Activated CD4-positive, alpha-beta T cell treated with anti-CD3 and anti-CD28 coated beads, Interleukin-2, amount 50 U/mL, for 24 hours (primary cell): ENCODE data around the gene OXCT2.
"Not testable (repeated sequence)": the region's sequence is repeated elsewhere in the genome, so short reads cannot be mapped to it uniquely, and the experiment has no call there.

ENCODE experiments used
- DNase-seq, 2 donors: peaks; one replicate each; pipeline ENCODE4 v3.0.0-alpha.2; 2020; ENCODE audit warnings: low read depth in 1 of 2, low spot score in 1 of 2

Gene OXCT2

DNA sequence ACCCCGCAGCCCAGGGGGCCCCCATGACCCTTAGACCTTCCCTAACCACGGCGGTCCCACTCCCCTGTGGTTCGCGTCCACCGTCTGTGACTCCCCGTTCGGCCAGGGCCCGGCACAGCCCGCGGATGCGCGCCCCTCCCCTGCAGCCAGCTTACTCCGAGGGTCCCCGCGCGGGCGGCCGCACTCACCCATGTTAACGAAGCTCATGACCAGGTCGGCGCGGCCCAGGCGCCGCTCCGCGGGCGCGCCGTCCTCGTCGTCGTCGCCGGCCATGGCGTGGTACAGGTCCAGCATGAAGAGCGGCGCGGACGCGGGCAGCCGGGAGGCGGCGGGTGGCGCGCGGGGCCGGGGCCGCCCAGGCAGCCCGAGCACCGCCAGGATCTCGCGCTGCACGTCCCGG is 16.8 kb upstream of the OXCT2 start:
- not testable (repeated sequence) for DNase-seq

DNA sequence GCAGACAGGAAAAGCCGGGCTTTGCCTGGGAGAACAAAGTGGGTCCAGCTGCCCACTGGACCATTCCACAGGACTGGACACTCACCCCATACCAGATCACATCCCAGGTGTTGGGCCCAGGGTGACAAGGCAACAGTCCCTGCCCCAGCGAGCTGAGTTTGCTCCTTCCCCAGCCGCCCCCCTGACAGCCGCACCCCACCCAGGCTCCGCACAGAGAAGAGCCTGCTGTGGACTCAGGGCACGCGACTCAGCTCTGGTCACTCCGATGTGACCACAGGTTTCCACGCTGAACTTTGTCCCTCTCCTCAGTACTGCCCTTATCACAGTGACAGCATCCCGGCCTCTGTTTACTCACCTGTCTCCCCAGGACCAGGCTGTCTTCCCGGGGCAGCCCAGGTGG is 16.3 kb upstream of the OXCT2 start:
- DNase-seq: no peak

DNA sequence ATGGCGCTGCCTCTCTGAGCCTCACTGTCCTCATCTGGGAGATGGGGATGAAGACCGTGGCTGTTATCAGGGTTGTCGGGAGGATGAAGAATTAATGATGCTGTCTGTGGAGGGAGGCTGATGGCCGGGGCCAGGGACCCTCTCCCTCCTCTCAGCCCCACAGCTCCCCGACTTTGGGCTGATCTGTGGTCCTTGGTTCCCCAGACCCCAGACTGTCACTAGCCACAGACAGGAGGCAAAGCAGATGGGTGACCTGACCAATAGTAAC is 15.9 kb upstream of the OXCT2 start:
- DNase-seq: not testable (repeated sequence)

DNA sequence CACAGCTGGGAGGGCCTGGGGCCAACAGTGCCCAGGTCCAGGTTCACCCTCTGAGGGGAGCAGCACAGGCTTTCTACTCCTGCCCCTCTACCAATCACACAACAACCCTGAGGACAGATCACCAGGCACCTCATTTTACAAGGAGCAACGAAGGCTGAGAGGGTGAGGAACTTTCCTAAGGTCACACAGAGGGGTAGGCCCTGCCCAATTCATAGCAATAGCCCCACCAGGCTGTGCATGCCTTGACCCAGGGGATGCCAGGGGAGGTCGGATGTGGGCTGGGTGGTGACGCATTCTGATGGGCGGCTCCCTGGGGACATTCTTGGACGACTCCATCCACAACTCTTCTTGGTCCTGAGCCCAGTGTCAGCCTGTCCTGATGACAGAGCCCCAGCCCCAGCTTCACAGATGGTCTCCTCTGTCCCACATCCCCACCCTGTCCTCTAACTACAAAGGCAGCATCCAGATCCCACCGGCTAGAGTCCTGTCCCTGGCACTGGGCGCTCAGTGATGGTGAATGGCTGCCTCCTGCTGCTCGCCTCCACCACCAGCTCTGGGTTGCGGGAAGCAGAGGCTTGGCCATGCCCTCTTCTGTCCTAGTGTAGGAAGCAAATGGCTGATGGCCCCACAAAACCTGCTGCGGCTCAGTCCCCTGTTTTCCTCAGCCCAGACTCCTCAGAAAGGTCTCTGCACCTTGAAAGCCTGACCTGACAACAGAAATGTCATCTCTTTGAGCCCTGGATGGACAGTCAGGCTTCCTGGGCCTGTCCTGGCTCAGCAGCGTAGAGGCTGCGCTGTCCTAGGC is 15.4 kb upstream of the OXCT2 start:
- DNase-seq: not testable (repeated sequence)

GRCh38 chr1:39782685-39783084 is 11.5 kb upstream of the OXCT2 start:
- not testable (repeated sequence) for DNase-seq

DNA sequence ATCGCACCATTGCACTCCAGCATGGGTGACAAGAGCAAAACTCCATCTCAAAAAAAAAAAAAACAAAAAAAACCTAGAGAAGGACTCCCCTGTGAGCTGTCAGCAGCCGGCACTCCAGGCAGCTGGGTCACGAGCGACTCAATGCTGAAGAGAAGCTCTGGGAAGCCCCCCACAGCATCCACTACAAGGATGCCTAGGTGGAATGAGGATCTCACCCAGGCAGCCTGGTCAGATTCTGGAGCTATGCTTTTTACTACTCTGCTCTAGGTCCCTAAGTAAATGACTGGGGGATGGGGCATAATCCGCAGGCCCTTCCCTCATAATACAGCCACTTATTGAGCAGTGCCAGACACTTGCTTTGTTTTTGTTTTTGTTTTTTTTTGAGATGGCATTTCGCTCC is 11.0 kb upstream of the OXCT2 start:
- no peak for DNase-seq

DNA sequence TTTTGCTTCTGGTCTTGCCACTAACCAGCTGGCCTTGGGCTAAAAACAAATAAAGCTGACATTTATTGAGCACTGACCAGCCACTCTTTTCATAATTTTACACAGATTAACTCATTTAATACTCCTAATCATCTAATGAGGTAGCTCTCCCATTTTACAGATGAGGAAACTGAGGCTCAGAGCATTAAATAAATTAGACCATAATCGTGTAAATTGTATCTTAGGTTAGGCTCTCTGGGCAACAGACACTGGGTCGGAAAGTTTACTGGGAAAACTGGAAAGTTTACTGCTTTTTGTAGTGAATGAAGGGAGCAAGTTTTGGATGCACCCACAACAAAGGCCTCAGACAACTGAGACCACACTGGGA is 10.2 kb upstream of the OXCT2 start:
- DNase-seq: no peak

DNA sequence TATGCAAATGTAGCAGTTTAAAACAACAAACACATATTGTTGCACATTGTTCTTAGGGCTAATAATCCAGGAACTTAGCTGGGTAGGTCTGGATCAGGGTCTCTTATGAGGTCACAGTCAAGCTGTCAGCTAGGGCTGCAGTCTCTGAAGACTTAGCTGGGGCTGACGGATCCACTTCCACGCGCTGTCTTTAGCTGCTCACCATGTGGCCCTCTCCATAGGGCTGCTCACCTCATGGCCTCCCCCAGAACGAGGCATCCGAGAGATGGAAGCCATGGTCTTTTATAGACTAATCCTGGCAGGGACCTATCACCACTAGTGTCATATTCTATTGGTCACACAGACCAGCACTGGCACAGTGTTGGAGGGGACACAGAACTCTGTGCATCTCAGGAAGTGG is 8.7 kb upstream of the OXCT2 start:
- DNase-seq: no peak

GRCh38 chr1:39779137-39779536 is 8.0 kb upstream of the OXCT2 start:
- no peak for DNase-seq

DNA sequence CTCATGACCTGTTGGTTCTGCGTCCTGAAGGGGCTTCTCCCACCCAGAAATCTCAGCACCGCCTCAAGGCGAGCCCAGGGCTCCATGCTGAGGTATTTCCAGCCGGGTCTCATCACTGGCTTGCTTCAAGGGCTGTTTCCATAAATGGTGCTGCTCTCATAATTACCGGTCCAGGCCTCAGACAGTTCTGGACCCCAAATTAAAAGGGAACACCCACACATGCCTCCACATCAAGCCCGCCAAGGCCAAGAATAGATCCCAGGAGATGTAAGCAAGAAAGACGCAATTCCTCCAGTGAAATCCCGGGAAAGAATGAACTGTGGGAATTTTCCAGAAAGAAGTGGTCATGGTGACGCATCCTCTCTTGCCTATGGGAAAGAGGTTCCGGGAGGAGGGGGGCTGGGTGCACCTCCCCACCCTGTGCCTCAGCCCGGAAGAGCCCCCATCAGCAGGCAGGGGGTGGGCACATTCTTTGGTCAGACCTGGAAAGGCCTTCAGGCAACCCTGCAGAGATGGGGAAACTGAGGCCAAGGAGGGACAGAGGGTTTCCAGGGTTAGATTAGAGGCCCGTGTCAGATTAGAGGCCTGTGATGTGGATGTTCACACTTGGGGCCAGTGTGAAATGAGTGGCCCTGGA is 7.4 kb upstream of the OXCT2 start:
- DNase-seq: not testable (repeated sequence)

DNA sequence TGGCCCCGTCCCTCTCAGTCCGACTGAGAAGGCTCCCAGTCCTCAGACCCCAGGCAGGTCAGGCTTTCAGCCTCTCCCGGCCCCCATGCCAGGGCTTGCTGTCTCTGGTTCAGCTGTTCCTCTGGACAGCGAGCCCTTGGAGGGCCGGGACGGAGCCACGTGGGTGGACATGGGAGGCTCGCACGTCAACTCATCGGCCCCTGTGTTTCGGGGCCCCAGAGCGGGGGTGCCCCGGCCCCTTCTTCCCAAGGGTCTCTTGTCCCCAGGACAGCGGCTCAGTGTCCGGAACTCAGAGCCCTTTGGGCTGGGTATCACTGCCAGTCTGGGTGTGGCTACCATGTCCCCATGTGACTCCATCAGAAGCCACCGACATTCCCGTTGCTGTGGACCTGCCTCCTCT is 6.7 kb upstream of the OXCT2 start:
- not testable (repeated sequence) for DNase-seq

DNA sequence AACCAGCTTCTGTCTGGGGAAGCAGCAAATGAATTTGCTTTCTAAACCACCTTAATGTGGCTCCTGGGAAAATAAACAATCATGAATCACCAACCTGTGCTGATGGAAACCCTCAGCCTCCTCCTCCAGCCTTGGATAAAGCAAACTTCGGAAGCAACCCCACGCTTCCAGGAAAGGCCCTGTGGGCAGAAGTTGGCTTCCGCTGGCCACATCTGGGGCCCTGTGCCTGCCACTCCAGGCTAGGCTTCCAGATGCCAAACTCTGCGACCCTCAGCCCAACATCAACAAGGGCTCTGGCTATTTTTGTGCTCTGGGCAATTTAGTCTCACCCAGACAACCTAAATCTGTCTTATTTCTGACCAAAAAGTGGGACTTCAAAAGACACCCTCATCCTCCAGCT is 6.2 kb upstream of the OXCT2 start:
- DNase-seq: no peak

GRCh38 chr1:39776886-39777285 is 5.7 kb upstream of the OXCT2 start:
- no peak for DNase-seq

- no peak for DNase-seq
These were observed 5.2 kb upstream of the OXCT2 start for GRCh38 chr1:39776400-39776713.

DNA sequence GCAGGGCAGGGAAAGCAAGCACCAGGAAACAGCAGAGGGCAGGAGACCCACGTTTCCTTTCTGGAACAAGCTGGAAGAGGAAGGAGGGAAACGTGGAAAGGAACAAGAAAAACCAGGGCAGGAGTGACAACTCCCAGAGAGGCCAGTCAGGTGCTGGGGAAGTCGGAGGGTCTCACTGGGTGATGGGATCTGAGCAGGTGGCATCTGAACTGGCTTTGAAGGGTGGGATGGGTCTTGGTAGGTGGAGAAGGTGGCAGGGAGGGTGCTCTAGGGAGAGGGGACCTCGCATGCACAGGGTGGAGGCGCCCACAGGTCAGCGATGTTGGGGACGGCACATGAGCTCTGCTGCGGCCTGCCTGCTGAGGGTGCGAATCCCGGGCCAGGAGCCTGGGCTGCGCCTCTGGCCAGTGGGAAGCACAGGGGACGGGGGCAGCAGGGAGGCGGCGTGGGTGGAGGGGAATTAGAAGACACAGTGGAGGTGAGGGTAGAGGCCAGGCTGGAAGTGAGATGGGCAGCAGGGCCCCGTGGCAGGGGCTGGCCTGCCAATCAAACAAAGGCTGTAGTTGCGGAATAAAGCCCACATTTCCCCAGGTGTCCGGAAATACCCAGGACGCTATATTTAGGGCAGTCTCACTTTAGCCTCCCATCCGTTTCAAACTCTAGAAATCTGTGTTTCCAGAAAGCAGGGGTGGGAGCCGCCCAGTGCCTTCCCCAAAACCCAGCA is 4.7 kb upstream of the OXCT2 start:
- DNase-seq: not testable (repeated sequence)

DNA sequence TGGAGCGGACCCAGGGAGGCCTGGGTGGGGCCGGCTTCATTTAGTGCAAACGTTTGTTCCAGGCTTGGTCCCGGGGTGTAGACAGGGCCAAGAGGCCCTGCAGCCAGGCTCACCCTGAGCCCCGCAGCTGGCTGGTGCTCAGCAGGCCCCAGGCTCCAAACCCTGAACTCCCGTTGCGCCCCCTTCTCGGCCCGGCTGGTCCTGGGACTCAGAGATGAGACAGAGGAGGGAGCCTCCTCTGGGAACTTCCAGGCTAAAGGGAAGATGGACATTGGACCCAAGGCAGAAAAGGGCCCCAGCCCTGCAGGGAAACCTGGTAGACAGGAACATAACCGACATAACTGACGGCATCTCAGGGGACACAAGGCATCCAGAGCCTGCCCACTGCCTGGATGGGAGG is 4.0 kb upstream of the OXCT2 start:
- not testable (repeated sequence) for DNase-seq

GRCh38 chr1:39773369-39773979 is 2.3 kb upstream of the OXCT2 start:
- not testable (repeated sequence) for DNase-seq

DNA sequence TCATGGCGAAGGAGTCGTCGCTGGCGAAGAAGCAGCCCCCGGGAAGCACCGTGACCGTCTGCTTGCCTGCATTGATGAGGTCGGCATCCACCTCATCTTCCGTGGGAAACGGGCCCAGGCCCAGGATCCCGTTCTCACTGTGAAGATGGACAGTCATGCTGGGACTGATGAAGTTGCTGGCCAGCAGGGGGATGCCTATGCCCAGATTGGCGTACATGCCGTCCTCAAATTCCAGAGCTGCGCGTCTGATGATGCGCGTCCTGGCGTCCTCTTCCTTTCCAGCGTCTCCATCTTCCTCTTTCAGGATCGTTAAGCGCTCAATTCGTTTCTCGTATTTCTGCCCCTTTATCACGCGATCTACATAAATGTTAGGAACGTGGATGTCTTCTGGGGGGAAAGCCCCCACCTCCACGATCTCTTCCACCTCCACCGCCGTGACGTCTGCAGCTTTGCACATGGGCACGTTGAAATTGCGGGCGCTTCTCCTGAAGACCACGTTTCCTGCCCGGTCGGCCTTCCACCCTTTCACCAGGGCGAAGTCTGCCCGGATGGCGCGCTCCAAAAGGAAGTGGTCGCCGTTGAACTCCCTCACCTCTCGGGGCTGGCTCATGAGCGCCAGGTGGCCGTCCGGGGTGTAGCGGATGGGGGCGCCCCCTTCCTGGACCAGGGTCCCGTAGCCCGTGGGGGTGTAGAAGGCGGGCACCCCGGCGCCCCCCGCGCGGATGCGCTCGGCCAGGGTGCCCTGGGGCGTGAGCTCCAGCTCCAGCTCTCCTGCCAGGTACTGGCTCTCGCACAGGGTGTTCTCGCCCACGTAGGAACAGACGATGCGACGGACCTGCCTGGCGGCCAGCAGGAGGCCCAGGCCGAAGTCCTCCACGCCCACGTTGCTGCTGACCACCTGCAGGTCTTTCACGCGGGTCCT is 787 bp downstream of the OXCT2 start:
- DNase-seq: peak in 1 of 2 donors; percentile 32

DNA sequence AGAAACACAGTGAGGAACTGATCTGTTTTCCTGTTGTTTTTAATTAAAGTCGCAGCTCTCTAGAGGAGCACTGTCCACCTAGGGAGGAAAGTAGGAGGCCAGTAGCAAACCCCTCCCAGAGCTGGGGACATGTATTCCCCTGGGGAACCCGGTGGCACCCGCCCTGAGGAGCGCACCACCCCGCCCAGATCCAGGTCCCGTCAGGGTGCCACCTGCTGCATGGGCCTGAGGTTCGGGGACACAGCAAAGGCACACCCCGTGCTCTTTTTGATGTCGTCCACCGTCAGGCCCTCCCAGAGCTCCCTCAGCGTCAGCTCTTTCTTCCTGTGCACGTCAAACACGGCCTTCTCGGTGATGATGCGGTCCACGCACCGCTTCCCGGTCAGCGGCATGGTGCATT is 1.6 kb downstream of the OXCT2 start:
- DNase-seq: not testable (repeated sequence)

DNA sequence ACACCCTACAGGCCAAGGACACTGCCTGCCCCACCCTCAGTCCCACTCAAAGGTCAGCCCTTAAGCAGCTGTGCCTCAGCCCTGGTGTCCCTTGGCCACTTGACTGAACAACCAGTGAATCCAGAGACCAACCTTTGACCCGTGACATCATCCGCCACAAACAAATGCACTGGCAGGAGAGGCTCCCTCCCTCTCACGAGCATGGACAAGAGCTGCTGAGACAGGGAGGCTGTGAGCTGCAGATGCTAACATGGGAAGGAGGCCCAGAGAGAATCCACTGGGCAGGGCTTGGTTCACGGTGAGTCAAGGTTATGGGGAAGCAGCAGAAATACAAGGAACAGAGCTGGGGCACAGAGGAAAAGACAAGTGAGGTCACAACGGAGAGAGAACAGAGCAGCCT is 4.7 kb downstream of the OXCT2 start:
- not testable (repeated sequence) for DNase-seq

GRCh38 chr1:39764512-39764911 is 6.6 kb downstream of the OXCT2 start:
- not testable (repeated sequence) for DNase-seq
